ENCODE results near the gene CCM2.
A peak's percentile ranks its signal among the peaks of the same experiment; 100 is the strongest.
"Not testable (repeated sequence)": the region's sequence is repeated elsewhere in the genome, so short reads cannot be mapped to it uniquely, and the experiment has no call there.

Gene CCM2

GRCh38 chr7:45105588-45106188 is 105.7 kb downstream of the CCM2 start:
- no peak for DNase-seq

DNA sequence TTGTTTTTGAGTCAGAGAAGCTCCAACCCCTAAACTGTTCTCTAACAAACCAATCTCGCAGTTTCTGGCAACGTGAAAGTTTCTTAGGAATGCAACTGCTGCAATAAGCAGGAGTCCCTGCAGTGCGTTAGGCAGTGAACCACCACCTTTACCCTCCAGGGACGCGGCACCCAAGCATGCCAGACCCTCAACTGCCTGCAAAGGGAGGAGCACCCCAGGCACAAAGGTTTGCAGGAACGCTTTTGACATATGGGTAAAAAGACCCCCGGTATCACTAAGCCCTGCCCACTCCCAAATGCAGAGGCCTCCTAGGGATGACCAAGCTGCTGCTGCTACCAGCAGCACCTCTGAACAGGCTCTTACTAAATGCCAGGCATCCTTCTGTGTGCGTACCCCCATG is 106.8 kb downstream of the CCM2 start:
- no peak for DNase-seq

GRCh38 chr7:45107356-45107755 is 107.4 kb downstream of the CCM2 start:
- DNase-seq: no peak

- no peak for DNase-seq
These were observed 108.9 kb downstream of the CCM2 start for GRCh38 chr7:45108863-45109262.

DNA sequence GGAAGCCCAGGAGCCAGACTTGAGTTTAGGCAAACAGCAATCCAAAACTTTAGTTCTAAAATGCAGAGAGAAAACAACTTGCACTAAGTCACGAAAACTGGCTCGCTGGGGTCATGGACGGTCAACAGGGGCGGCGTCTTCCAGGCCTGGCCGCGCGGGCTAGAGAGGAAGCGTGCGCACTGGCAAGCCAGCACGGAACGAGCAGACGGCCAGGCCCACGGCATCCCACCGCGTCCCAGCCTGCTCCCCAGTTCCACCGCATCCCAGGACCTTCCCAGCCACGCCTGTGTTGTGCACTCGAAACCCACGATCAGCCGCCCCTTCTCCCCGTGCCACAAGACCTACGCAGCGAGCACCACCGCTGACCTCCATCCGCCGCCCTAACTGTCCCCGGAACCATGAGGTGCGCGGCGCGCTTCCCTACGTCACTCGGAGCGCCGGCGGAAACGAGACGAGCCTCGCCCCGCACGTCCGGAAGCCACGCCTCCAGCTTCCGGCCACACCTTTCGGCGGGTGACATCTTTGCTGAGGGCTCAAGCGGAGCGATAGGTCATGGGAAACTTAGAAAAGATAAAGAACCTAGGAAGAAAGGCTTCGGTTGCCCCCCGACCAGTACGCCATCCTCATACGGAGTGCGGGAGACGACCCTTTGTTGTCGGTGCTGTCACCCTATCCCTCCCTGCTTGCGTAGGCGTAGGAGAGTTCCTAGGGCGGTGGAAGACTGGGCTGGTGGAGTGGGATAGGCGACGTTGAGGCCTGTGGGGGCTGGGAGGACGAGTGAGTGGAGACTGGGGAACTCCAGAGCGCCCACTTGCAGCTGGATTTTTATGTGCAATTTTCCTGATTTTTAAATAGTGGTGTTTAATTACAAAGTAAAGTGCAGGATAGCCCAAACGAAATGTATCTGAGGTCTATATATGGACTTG is 111.6 kb downstream of the CCM2 start, which contains the start of gene TBRG4:
Gene TBRG4, minus strand, starts transcription at position 400 of the 926 bp plus-strand sequence. CDS start 2,460 bp downstream, outside the sequence.
- DNase-seq: peak; percentile 96

DNA sequence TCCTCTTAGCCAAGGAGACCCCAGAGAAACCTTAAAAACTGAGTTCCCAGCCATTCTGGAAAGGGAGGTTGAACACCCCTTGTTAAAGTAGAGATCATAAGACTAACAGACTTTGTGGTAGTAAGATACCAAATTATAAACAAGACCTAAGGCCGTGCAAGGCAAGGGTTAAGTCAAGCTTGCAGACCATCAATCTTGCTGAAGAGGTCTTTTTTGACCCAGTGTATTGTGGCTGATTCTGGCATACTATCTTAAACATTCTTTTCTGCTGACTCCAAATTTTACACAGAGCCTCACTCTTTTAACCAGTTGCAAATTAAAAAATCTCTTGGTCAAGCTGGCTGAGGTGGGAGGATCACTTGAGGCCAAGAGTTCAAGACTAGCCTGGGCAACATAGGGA is 112.6 kb downstream of the CCM2 start:
- no peak for DNase-seq

DNA sequence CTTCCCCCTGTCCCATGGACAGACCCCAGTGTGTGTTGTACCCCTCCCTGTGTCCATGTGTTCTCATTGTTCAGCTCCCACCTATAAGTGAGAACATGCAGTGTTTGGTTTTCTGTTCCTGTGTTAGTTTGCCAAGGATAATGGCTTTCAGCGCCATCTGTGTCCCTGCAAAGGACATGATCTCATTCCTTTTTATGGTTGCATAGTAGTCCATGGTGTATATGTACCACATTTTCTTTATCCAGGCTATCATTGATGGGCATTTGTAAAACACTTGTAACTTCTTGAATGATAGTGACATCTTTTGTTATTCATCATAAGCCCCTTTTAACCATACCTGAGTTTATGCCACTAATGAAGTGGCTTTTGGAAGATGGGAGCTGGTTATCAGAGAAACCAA is 114.3 kb downstream of the CCM2 start:
- DNase-seq: not testable (repeated sequence)

- DNase-seq: no peak
These were observed 114.9 kb downstream of the CCM2 start for GRCh38 chr7:45114926-45115325.

GRCh38 chr7:45116048-45116447 is 116.0 kb downstream of the CCM2 start:
- DNase-seq: no peak

GRCh38 chr7:45117582-45117981 is 117.6 kb downstream of the CCM2 start:
- DNase-seq: no peak

GRCh38 chr7:45118292-45118691 is 118.3 kb downstream of the CCM2 start:
- no peak for DNase-seq

DNA sequence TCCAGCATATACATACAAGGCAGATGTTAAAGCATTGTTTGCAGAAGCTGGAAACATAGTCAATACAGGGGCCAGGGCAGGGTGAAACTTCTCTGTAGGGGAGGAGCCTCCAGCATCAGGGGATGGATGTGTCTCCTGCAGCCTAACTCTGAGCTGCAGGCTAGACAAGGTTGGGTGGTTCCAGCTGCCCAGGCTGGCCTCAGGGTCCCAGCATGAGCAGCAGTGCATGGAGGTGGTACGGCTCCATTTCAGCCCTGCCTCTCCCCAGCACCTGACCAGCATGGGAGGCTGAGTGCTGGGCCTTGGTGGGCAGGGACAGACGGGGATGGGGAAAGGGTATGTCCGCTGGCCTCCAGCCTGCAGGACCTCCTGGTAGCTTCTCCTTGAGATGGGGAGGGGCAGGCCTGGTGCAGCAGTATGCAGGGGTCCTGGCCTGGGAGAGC is 118.9 kb downstream of the CCM2 start:
- DNase-seq: no peak

GRCh38 chr7:45119550-45119949 is 119.5 kb downstream of the CCM2 start:
- DNase-seq: no peak

- no peak for DNase-seq
These were observed 123.2 kb downstream of the CCM2 start for GRCh38 chr7:45122975-45123860.

- no peak for DNase-seq
These were observed 124.1 kb downstream of the CCM2 start for GRCh38 chr7:45123913-45124710.

GRCh38 chr7:45125193-45125904 is 125.3 kb downstream of the CCM2 start:
- DNase-seq: no peak

All from activated CD8-positive, alpha-beta memory T cell treated with anti-CD3 and anti-CD28 coated beads, Interleukin-2, amount 50 U/mL, for 48 hours (primary cell).